H1 (cell line): Measurements from ENCODE around the gene PJA1. TPM values are rescaled to one million over a fixed set of nuclear protein-coding genes. Genes with fewer than 3 reads are reported as not detected.

ENCODE experiments used
- CTCF ChIA-PET: fragments of 300-600 bp; sonication (Branson Sonifier 250); formaldehyde crosslinking; loops from one replicate; lab custom pipeline; 2021; ENCODE audit not compliant: partially characterized antibody; lab: Charles Lee
- POLR2A ChIA-PET: fragments of 300-600 bp; sonication (Branson Sonifier 250); formaldehyde crosslinking; loops from one replicate; lab custom pipeline; 2021; ENCODE audit warnings: inconsistent platforms; ENCODE audit not compliant: partially characterized antibody; lab: Charles Lee
- DNase-seq, 2 experiments: peaks; one replicate each; pipeline versions ENCODE4 v3.0.0 to v3.0.0-alpha.2; 2010 to 2022; ENCODE audit warnings: low spot score in 2 of 2, low read depth in 1 of 2, mixed read lengths in 1 of 2
- FAIRE-seq: peaks from 2 replicates; lab custom pipeline; 2011; peaks lifted over from hg19 to GRCh38; lab: Jason Lieb, UNC
- H2AFZ ChIP-seq: 2 replicates; pipeline ENCODE4 v1.8.1; 2012; ENCODE audit warnings: low read length, inconsistent platforms
- H2AK5ac ChIP-seq: 2 replicates; pipeline ENCODE4 v1.6.1; 2013; ENCODE audit warnings: low read depth, low read length
- H2BK120ac ChIP-seq: replicated peaks from 2 replicates; pipeline ENCODE3; 2013; ENCODE audit warnings: low read depth, low read length, inconsistent platforms
- H2BK12ac ChIP-seq: 2 replicates; pipeline ENCODE4 v1.6.1; 2013; ENCODE audit warnings: low read depth, low read length
- H2BK15ac ChIP-seq: 2 replicates; pipeline ENCODE4 v1.6.1; 2013; ENCODE audit warnings: low read length
- H2BK20ac ChIP-seq: 2 replicates; pipeline ENCODE4 v1.6.1; 2013; ENCODE audit warnings: low read length
- H2BK5ac ChIP-seq: 2 replicates; pipeline ENCODE4 v1.6.1; 2013; ENCODE audit warnings: low read depth, low read length
- H3K14ac ChIP-seq: 2 replicates; pipeline ENCODE4 v1.6.1; 2013; ENCODE audit warnings: inconsistent platforms; ENCODE audit not compliant: insufficient read length
- H3K18ac ChIP-seq: 2 replicates; pipeline ENCODE4 v1.6.1; 2013; ENCODE audit warnings: low read length; ENCODE audit errors: extremely low read depth
- H3K23ac ChIP-seq: 2 replicates; pipeline ENCODE4 v1.6.1; 2013; ENCODE audit warnings: inconsistent platforms; ENCODE audit not compliant: insufficient read length
- H3K23me2 ChIP-seq: 2 replicates; pipeline ENCODE4 v1.6.1; 2013; ENCODE audit warnings: low read depth, low read length
- H3K27ac ChIP-seq: 2 replicates; pipeline ENCODE4 v1.6.1; 2011; ENCODE audit warnings: low read depth, low read length, inconsistent platforms
- H3K27me3 ChIP-seq, 4 experiments: replicated peaks in 1 of 4; 1 replicate in 1 of 4; 2 replicates in 3 of 4; pipeline versions ENCODE4 v1.6.1 to v1.8.1; 2011 to 2013; ENCODE audit warnings: low read length in 3 of 4, mild to moderate bottlenecking in 3 of 4, inconsistent platforms in 2 of 4, mixed read lengths in 2 of 4, moderate library complexity in 1 of 4; ENCODE audit not compliant: control insufficient read depth in 3 of 4, insufficient read depth in 3 of 4; ENCODE audit errors: extremely low read depth in 1 of 4
- H3K36me3 ChIP-seq, 4 experiments: 2 replicates each; pipeline versions ENCODE4 v1.6.1 to v1.8.1; 2011 to 2013; ENCODE audit warnings: mild to moderate bottlenecking in 4 of 4, low read length in 3 of 4, moderate library complexity in 2 of 4, control low read depth in 1 of 4, inconsistent platforms in 1 of 4; ENCODE audit not compliant: insufficient read depth in 4 of 4, control insufficient read depth in 2 of 4
- H3K4ac ChIP-seq: replicated peaks from 2 replicates; pipeline ENCODE3; 2013; ENCODE audit warnings: low read length, low read depth, mixed read lengths, inconsistent platforms; ENCODE audit not compliant: insufficient read length
- H3K4me1 ChIP-seq, 4 experiments: replicated peaks in 1 of 4; 1 replicate in 1 of 4; 2 replicates in 3 of 4; pipeline versions ENCODE4 v1.6.1 to v1.8.1; 2011 to 2013; ENCODE audit warnings: low read length in 3 of 4, inconsistent platforms in 2 of 4, mixed read lengths in 1 of 4; ENCODE audit not compliant: insufficient read depth in 4 of 4, control insufficient read depth in 3 of 4
- H3K4me2 ChIP-seq, 2 experiments: 2 replicates each; pipeline versions ENCODE4 v1.6.1 to v1.8.1; 2011 to 2013; ENCODE audit warnings: low read depth in 2 of 2, low read length in 2 of 2, control low read depth in 1 of 2, inconsistent platforms in 1 of 2, mild to moderate bottlenecking in 1 of 2; ENCODE audit not compliant: insufficient read depth in 1 of 2
- H3K4me3 ChIP-seq, 4 experiments: fragments of 200-600, 300-600 bp in 1 of 4; sonication (generic), shearing (Covaris generic), sonication (Bioruptor Twin) in 1 of 4; 2 replicates each; pipeline versions ENCODE4 v1.5.1 to v1.8.1; 2011 to 2016; ENCODE audit warnings: low read length in 4 of 4, low read depth in 3 of 4, control low read depth in 2 of 4, inconsistent platforms in 2 of 4, mild to moderate bottlenecking in 2 of 4, mixed read lengths in 1 of 4, moderate library complexity in 1 of 4; ENCODE audit not compliant: insufficient read depth in 2 of 4; ENCODE audit errors: extremely low read depth in 1 of 4
- H3K56ac ChIP-seq: replicated peaks from 2 replicates; pipeline ENCODE3; 2013; ENCODE audit warnings: low read depth, mild to moderate bottlenecking, mixed read lengths, low read length, inconsistent platforms; ENCODE audit not compliant: insufficient read length
- H3K79me1 ChIP-seq: 2 replicates; pipeline ENCODE4 v1.6.1; 2013; ENCODE audit warnings: low read depth, low read length, control low read depth
- H3K79me2 ChIP-seq, 2 experiments: 2 replicates each; pipeline versions ENCODE4 v1.6.1 to v1.8.1; 2012 to 2013; ENCODE audit warnings: low read length in 2 of 2, mild to moderate bottlenecking in 2 of 2, inconsistent platforms in 1 of 2; ENCODE audit not compliant: insufficient read depth in 2 of 2, control insufficient read depth in 1 of 2
- H3K9ac ChIP-seq, 4 experiments: replicated peaks in 1 of 4; 1 replicate in 1 of 4; 2 replicates in 3 of 4; pipeline versions ENCODE4 v1.6.1 to v1.8.1; 2011 to 2013; ENCODE audit warnings: low read depth in 3 of 4, low read length in 3 of 4, control low read depth in 2 of 4, mild to moderate bottlenecking in 2 of 4, moderate library complexity in 2 of 4, inconsistent platforms in 1 of 4; ENCODE audit errors: extremely low read depth in 1 of 4
- H3K9me3 ChIP-seq, 2 experiments: 2 replicates each; pipeline versions ENCODE4 v1.6.1 to v1.8.1; 2012 to 2013; ENCODE audit warnings: mild to moderate bottlenecking in 2 of 2, moderate library complexity in 2 of 2, control low read depth in 1 of 2, inconsistent platforms in 1 of 2, low read depth in 1 of 2, low read length in 1 of 2, mixed read lengths in 1 of 2; ENCODE audit not compliant: insufficient read depth in 2 of 2
- H4K20me1 ChIP-seq, 2 experiments: replicated peaks in 1 of 2; 2 replicates each; pipeline versions ENCODE3 to v1.8.1; 2011 to 2013; ENCODE audit warnings: inconsistent platforms in 2 of 2, low read length in 2 of 2, mild to moderate bottlenecking in 1 of 2; ENCODE audit not compliant: insufficient read depth in 2 of 2, control insufficient read depth in 1 of 2
- H4K5ac ChIP-seq: 2 replicates; pipeline ENCODE4 v1.6.1; 2013; ENCODE audit warnings: low read length, low read depth, mixed read lengths, inconsistent platforms; ENCODE audit not compliant: insufficient read length
- H4K8ac ChIP-seq: 2 replicates; pipeline ENCODE4 v1.8.0; 2013; ENCODE audit warnings: mild to moderate bottlenecking, moderate library complexity, low read length, inconsistent platforms; ENCODE audit not compliant: insufficient read depth; ENCODE audit errors: extremely low read depth
- H4K91ac ChIP-seq: replicated peaks from 2 replicates; pipeline ENCODE3; 2013; ENCODE audit warnings: low read length, mixed read lengths, inconsistent platforms; ENCODE audit not compliant: insufficient read length
- CHD2 ChIP-seq: IDR thresholded peaks from 2 replicates; pipeline ENCODE4 v1.6.1; 2012; ENCODE audit warnings: low read length, improper control_type of control experiment
- WGBS, 2 experiments: shearing (Covaris generic) in 1 of 2; methylation state at CpG; one replicate each; pipeline versions ENCODE4 v1.1.6 to v1.1.7; 2013 to 2015; ENCODE audit warnings: low lambda C conversion rate in 2 of 2, mixed read lengths in 2 of 2, inconsistent platforms in 1 of 2, low coverage in 1 of 2, missing lambda C conversion rate in 1 of 2; ENCODE audit not compliant: insufficient replicate concordance in 2 of 2, insufficient coverage in 1 of 2, insufficient read length in 1 of 2; ENCODE audit errors: extremely low coverage in 1 of 2, missing lambda C conversion rate in 1 of 2; 5-methylcytosine and 5-hydroxymethylcytosine counted together
- polyA plus RNA-seq, 7 experiments: library from polyadenylated mRNA; depleted of rRNA in 3 of 7; stranded (reverse) in 5 of 7; unstranded in 2 of 7; fragments of >200 nt in 5 of 7; fragments of 200-250 nt in 2 of 7; gene quantifications; 1 replicate in 5 of 7; 2 replicates in 1 of 7; 4 replicates in 1 of 7; pipeline versions ENCODE4 v1.2.1 to v1.2.3, GENCODE V29; 2011 to 2013; ENCODE audit warnings: missing spikeins in 2 of 7, mixed read lengths in 2 of 7
- total RNA-seq: library from RNA; stranded (reverse); fragmentation: NEBNext Ultra II Directional; extraction: Animal tissue kit (Norgen Biotek cat#: 25700); gene quantifications from 2 replicates; pipeline ENCODE4 v1.2.1, GENCODE V29; 2021

The PJA1 gene
- total and polyA plus RNA-seq, 2 of the 8 experiments (the other 6 are each of a cell fraction or from before 2014, with no cell fraction given) = 25.7 to 37.0 TPM

DNA sequence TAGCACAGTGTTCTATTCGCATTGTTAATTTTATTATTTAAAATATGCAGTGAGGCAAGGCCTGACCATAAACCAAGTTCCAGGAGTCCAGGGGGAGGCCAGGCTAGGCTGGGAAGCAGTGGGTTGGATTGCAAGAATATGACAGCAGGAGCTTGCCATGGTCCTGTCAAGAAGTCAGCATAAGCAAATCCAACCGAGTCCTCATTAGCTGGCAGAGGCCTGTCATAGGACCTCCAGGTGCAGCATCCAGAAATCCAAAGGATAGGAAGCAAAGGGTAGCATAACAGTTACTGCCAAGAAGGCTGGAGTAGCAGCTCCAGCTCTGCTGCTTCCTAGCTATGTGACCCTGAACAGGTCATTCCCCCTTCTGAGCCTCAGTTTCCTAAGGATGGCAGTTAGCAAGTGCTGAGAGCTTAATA lies 13.4 kb downstream of the PJA1 start:
- ChIA-PET CTCF (interaction anchor here (0.9 kb wide), 1 partner anchor 66 kb away, joined by 3 read pairs; no protein-coding TSS in a partner anchor), POLR2A (interaction anchor here (1.4 kb wide), 1 partner anchor 11 kb away, joined by 3 read pairs; no protein-coding TSS in a partner anchor)
- Histone ChIP-seq H2BK15ac (no peak overlapping the region), H4K8ac (no peak overlapping the region), H3K4me2 (no peak overlapping the region), H3K23ac (no peak overlapping the region), H3K9ac (no peak overlapping the region), H2BK120ac (no peak overlapping the region), H3K18ac (no peak overlapping the region), H2BK5ac (no peak overlapping the region), H3K56ac (no peak overlapping the region), H3K9me3 (no peaks in the 10 kb centered on the region), H2BK20ac (no peak overlapping the region), H3K79me1 (no peaks in the 10 kb centered on the region), H4K20me1 (no peaks in the 10 kb centered on the region), H3K4me3 (no peak overlapping the region), H3K4ac (no peak overlapping the region), H2AK5ac (no peak overlapping the region; the same call in 1 of the 2 replicates), H3K36me3 (no peaks in the 10 kb centered on the region), H3K79me2 (no peaks in the 10 kb centered on the region), H4K91ac (no peak overlapping the region), H3K23me2 (peaks cover 1% of the 10 kb centered on the region; the same call in 1 of the 2 replicates), H3K27ac (no peak overlapping the region), H4K5ac (no peak overlapping the region), H2AFZ (no peak overlapping the region), H3K27me3 (no peaks in the 10 kb centered on the region), H2BK12ac (no peak overlapping the region), H3K4me1 (peaks cover 4 to 24% (median 20%) of the 10 kb centered on the region in 4 experiments; a peak in 6 of 7 replicates), H3K14ac (no peak overlapping the region)
- 93% methylated on average over 2 of the region's 2 CpGs; no CpG with 5 or more reads in 1 of the 2 experiments for whole genome bisulfite sequencing, 2 experiments
- DNase-seq (no peak), FAIRE-seq (no peak)
- no peak for TF ChIP-seq CHD2
